Jurkat, Clone E6-1 (cell line): Measurements from ENCODE around the gene EHF.

ENCODE experiments used
- DNase-seq: peaks from one replicate; pipeline ENCODE4 v3.0.0-alpha.2; 2011; ENCODE audit warnings: low read depth, low spot score
- H3K4me3 ChIP-seq: 2 replicates; pipeline ENCODE4 v1.5.1; 2011; ENCODE audit warnings: mild to moderate bottlenecking, low read length, control low read depth, moderate library complexity

The EHF gene

GRCh38 chr11:34654483-34655334 lies 33.8 kb downstream of the EHF start:
- no peak overlapping the region for H3K4me3 ChIP-seq
- DNase-seq, result no peak

GRCh38 chr11:34655335-34656008 lies 34.6 kb downstream of the EHF start:
- DNase-seq, result no peak

GRCh38 chr11:34656062-34656720 lies 35.3 kb downstream of the EHF start:
- no peak overlapping the region for H3K4me3 ChIP-seq
- DNase-seq, result no peak

More at GRCh38 chr11:34655335-34656008, 34.6 kb downstream of the EHF start:
- no peak overlapping the region for H3K4me3 ChIP-seq

GRCh38 chr11:34658071-34659015 lies 37.5 kb downstream of the EHF start:
- DNase-seq, result no peak
- no peak overlapping the region for H3K4me3 ChIP-seq

DNA sequence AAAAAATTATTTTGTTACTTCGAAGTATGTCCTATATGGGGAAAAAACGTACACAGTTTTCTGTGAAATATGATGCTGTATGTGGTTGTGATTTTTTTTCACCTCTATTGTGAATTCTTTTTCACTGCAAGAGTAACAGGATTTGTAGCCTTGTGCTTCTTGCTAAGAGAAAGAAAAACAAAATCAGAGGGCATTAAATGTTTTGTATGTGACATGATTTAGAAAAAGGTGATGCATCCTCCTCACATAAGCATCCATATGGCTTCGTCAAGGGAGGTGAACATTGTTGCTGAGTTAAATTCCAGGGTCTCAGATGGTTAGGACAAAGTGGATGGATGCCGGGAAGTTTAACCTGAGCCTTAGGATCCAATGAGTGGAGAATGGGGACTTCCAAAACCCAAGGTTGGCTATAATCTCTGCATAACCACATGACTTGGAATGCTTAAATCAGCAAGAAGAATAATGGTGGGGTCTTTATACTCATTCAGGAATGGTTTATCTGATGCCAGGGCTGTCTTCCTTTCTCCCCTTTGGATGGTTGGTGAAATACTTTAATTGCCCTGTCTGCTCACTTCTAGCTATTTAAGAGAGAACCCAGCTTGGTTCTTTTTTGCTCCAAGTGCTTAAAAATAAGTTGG lies 38.3 kb downstream of the EHF start:
- no peak overlapping the region for H3K4me3 ChIP-seq
- DNase-seq, result no peak

DNA sequence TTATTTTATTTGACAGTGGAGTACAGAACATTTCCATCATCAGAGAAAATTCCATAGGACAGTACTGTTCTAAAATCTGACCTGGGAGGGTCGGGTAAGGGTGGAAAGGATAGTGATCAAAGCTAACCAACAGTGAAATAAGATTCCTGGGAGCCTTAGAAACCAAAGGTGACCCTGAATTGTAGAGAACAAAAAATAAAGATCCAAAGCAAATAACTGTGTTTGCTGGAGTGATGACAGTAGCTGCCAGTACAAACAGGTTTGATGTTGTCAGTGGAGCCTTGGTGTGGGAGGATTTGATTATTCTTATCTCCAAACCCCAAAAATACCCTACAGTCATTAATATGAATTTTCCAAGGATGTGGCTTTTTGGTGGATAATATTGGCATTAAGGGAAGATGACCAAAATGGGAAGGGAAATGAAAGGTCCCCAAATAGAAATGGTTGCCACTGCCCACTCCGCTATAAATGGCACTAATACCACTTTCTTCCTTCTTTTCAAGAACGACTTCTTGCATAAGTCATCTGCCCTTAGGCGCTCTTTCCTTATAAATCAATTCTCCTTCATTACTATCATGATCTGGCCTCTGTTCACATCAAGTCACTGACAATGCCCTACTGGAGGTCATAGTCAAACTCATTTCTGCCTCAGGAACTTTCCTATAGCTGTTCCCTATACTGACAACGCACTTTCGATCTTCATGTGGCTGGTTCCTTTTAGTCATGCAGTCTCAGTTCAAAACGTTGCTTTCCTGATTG lies 44.4 kb downstream of the EHF start:
- H3K4me3 ChIP-seq, result no peak overlapping the region
- DNase-seq, result no peak

DNA sequence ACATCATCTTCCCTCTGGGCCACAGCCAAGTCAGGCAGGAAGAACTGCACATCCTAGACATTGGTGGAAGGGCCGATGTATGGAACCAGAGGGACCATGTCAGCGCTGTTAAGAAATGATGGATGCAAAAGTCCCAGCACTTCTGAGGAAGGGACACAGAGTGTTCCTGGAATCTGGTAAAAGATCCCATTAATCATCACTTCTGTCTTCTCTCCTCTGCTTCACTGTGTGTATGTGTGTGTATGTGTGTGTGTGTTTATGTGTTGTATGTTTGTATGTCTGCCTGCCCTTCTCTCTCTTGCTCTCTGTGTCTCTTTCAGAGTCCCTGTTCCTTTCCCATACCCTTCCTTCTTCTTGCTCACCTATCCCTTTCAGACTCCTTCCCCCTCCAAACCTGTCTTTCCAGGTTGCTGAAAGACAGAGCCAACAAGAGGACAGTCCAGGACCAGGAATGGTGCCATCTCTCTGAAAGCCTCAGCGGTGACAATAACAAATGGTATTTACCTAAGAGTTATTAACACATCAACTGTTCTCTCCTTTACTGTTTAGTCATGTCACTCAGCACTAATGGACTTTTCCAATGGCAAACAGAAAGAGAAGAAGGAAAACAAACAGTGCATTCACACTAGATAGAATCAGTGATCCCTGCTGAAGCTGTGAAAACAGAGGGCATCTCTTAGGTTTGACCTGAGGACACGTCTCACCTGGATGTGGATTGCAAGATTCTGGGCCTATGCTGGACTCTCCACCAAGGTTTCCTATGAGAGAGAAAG lies 47.1 kb downstream of the EHF start:
- H3K4me3 ChIP-seq, result no peak overlapping the region
- no peak for DNase-seq

DNA sequence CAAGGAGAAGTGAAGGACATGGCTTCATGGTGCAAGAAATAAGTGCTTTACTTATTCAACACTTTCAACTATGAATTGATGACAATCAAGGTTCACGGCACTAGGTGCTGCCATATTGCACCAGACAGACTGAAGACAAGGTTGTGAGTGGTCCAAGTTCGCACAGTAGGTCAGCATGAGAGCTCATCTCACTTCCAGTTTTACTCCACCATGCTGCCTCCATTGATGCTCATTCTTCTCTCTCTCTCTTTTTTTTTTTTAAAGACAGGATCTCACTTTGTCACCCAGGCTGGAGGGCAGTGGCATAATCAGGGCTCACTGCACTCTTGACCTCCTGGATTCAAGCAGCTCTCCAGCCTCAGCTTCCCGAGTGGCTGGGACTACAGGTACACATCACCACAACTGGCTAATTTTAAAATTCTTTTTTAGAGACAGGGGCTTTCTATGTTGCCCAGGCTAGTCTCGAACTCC lies 47.7 kb downstream of the EHF start:
- H3K4me3 ChIP-seq, result no peak overlapping the region
- DNase-seq, result no peak

DNA sequence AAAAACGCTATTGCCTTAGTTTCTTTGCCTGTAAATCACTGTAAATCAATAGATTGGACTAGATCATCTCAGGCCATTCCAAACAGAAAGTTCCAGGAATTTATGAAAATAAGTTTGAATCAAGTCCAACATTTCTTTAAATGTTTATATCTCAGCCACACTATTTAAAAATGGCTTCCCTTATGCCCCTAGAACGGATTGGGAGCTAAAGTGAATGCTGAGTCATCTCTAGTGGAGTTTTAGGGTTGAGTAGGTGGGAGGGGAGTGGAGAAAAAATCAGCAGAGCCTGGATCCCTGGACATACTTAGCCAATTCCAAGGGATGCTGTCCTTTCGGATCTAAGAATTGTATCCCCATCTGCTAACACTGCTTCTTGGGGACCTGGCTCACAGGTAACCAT lies 48.6 kb downstream of the EHF start:
- no peak overlapping the region for H3K4me3 ChIP-seq
- DNase-seq, result no peak

- no peak for DNase-seq
Measured at GRCh38 chr11:34671117-34671516, 50.2 kb downstream of the EHF start.

DNA sequence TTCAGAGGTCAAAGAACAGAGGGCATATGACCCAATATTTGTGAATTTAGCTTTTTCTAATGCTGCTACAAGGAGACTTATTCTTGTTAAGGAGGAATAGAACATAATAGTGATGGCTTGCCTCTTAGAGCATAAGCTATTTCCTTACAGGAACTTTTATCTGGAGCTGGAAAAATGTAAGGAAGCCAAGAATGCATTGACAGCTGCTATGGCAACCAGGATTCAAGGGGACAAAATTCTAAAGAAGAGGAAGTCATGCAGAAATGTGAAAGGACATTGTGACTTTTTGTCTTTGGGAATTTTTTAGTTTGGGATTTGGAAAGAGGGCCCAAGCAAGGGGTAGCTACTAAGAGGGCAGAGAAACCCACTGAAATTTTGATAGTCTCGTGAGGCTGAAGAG lies 51.1 kb downstream of the EHF start:
- no peak overlapping the region for H3K4me3 ChIP-seq
- no peak for DNase-seq

More at GRCh38 chr11:34671117-34671516, 50.2 kb downstream of the EHF start:
- H3K4me3 ChIP-seq, result no peak overlapping the region

DNA sequence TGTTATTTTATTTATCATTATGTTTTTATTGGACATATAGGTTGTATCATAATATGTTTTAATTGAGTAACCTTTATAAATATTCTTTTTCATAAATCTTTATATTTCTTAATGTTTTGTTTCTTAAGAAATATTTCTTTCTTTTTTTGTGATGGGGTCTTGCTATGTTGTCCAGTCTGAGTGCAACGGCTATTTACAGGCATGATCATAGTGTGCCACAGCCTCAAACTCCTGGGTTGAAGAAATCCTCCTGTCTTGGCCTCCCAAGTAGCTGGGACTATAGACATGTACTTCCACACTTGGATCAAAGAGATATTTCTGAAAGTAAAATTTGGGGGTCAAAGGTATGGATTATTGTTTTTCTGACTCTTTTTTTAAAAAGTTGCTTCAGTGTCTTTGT lies 53.1 kb downstream of the EHF start:
- no peak for DNase-seq
- no peak overlapping the region for H3K4me3 ChIP-seq

- H3K4me3 ChIP-seq, result no peak overlapping the region
- DNase-seq, result no peak
Measured at GRCh38 chr11:34676227-34676626, 55.3 kb downstream of the EHF start.

DNA sequence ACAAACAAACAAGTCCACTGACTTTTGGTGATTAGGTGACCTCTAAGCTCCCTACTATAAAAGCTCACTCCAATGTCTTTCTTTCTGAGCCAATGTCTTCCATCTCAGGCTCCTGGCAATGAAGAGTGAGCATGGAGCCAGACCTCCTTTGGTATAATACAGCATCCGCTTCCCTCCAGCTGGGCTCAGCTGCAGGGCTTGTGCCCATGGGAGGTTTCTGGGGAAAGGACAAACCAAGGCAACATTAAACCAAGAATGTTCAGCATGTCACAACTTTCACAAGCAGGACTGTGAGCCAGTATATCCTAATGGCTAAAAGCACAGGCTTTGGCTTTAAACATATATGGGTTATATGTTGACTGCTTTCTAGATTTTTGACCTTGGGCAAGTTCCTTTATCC lies 58.8 kb downstream of the EHF start:
- DNase-seq, result no peak
- H3K4me3 ChIP-seq, result no peak overlapping the region

GRCh38 chr11:34680206-34680605 lies 59.3 kb downstream of the EHF start:
- no peak overlapping the region for H3K4me3 ChIP-seq
- DNase-seq, result no peak

DNA sequence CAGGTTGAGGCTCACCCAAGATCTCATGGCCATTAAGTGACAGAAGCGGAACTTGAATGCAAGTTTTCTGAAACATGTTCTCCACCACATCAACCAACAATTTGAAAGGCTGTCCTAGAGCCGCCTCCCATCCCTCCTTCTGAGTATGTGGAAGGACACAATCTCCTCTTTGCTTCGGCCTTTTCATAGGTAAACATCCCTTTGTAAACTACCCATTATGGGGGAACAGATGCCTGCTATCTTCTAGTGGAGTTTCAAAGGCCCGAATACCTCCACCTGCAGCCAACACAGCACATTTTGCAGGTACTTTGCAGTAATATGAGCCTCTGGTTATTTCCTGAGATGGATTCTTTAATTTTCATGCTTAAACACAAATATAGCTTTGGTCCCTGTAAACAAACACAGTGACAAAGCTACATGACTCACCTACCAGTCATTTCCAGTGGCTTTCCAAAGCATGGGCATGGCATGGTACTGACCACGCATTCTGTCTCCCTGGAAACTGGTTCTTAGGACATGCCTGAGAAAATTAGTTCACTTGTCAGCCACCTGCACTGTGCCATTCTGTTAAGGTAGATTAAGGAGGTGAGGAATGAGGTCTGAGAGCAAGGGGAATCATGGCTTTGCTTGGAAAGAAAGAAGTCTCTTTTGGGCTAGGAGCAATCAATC lies 60.2 kb downstream of the EHF start:
- DNase-seq, result no peak

GRCh38 chr11:34682825-34683224 lies 61.9 kb downstream of the EHF start:
- DNase-seq, result no peak
- no peak overlapping the region for H3K4me3 ChIP-seq

More for the DNA sequence above, 60.2 kb downstream of the EHF start:
- H3K4me3 ChIP-seq, result no peak overlapping the region
